ENCODE results near the gene CCL1. TPM values are rescaled to one million over a fixed set of nuclear protein-coding genes. Genes with fewer than 3 reads are reported as not detected.
A peak's percentile ranks its signal among the peaks of the same experiment; 100 is the strongest.

Gene CCL1
- total and polyA plus RNA-seq, 2 experiments from 2014 or later: not detected

GRCh38 chr17:34368196-34368945 is 5.3 kb upstream of the CCL1 start:
- Mint-ChIP-seq H3K4me3 (no peak overlapping the region), H3K9me3 (no peaks in the 10 kb centered on the region), H3K4me1 (peaks cover 9% of the 10 kb centered on the region; the same call in 2 of the 3 replicates), H3K27ac (no peak overlapping the region), H3K36me3 (ENCODE audit: low read depth) (no peaks in the 10 kb centered on the region), H3K27me3 (ENCODE audit: insufficient read depth, low read depth, poor library complexity) (peaks cover 10% of the 10 kb centered on the region)
- ATAC-seq: no peak
- peak overlapping the region; percentile 81; the same call in 1 of the 2 replicates for H2AFZ ChIP-seq
- no peak overlapping the region for H3K4me3 ChIP-seq
- H3K27me3 ChIP-seq (ENCODE audit: insufficient read depth): no peaks in the 10 kb centered on the region
- no peak for DNase-seq (ENCODE audit: low spot score)
- H3F3A ChIP-seq (replicated peaks; ENCODE audit: low read depth): no peaks in the 10 kb centered on the region
- H3K27ac ChIP-seq (ENCODE audit: low read depth): no peak overlapping the region
- TF ChIP-seq JUNB (IDR thresholded peaks at IDR 0.05; ENCODE audit: unreplicated experiment) (no peak), ZNF331 (CRISPR knock-in tag; IDR thresholded peaks at IDR 0.05; ENCODE audit: low read depth) (no peak), ZNF114 (CRISPR knock-in tag; IDR thresholded peaks at IDR 0.05) (no peak), CREB1 (CRISPR knock-in tag; IDR thresholded peaks at IDR 0.05; ENCODE audit: low read depth) (no peak), EZH2phosphoT487 (IDR thresholded peaks at IDR 0.05; ENCODE audit: unreplicated experiment) (no peak), POLR2AphosphoS5 (IDR thresholded peaks at IDR 0.05; ENCODE audit: low read depth) (no peak), NANOG (IDR thresholded peaks at IDR 0.05; ENCODE audit: borderline replicate concordance) (no peak), EZH2 (IDR thresholded peaks at IDR 0.05; ENCODE audit: low read depth, unreplicated experiment) (no peak), STAT1 (IDR thresholded peaks at IDR 0.05; ENCODE audit: unreplicated experiment) (no peak)
- TF ChIP-seq, protein P1, sequence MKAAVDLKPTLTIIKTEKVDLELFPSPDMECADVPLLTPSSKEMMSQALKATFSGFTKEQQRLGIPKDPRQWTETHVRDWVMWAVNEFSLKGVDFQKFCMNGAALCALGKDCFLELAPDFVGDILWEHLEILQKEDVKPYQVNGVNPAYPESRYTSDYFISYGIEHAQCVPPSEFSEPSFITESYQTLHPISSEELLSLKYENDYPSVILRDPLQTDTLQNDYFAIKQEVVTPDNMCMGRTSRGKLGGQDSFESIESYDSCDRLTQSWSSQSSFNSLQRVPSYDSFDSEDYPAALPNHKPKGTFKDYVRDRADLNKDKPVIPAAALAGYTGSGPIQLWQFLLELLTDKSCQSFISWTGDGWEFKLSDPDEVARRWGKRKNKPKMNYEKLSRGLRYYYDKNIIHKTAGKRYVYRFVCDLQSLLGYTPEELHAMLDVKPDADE (IDR thresholded peaks at IDR 0.05): no peak
- TF ChIP-seq, protein P2, sequence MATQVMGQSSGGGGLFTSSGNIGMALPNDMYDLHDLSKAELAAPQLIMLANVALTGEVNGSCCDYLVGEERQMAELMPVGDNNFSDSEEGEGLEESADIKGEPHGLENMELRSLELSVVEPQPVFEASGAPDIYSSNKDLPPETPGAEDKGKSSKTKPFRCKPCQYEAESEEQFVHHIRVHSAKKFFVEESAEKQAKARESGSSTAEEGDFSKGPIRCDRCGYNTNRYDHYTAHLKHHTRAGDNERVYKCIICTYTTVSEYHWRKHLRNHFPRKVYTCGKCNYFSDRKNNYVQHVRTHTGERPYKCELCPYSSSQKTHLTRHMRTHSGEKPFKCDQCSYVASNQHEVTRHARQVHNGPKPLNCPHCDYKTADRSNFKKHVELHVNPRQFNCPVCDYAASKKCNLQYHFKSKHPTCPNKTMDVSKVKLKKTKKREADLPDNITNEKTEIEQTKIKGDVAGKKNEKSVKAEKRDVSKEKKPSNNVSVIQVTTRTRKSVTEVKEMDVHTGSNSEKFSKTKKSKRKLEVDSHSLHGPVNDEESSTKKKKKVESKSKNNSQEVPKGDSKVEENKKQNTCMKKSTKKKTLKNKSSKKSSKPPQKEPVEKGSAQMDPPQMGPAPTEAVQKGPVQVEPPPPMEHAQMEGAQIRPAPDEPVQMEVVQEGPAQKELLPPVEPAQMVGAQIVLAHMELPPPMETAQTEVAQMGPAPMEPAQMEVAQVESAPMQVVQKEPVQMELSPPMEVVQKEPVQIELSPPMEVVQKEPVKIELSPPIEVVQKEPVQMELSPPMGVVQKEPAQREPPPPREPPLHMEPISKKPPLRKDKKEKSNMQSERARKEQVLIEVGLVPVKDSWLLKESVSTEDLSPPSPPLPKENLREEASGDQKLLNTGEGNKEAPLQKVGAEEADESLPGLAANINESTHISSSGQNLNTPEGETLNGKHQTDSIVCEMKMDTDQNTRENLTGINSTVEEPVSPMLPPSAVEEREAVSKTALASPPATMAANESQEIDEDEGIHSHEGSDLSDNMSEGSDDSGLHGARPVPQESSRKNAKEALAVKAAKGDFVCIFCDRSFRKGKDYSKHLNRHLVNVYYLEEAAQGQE (IDR thresholded peaks at IDR 0.05; ENCODE audit: unreplicated experiment): no peak
- TF ChIP-seq, protein P3, sequence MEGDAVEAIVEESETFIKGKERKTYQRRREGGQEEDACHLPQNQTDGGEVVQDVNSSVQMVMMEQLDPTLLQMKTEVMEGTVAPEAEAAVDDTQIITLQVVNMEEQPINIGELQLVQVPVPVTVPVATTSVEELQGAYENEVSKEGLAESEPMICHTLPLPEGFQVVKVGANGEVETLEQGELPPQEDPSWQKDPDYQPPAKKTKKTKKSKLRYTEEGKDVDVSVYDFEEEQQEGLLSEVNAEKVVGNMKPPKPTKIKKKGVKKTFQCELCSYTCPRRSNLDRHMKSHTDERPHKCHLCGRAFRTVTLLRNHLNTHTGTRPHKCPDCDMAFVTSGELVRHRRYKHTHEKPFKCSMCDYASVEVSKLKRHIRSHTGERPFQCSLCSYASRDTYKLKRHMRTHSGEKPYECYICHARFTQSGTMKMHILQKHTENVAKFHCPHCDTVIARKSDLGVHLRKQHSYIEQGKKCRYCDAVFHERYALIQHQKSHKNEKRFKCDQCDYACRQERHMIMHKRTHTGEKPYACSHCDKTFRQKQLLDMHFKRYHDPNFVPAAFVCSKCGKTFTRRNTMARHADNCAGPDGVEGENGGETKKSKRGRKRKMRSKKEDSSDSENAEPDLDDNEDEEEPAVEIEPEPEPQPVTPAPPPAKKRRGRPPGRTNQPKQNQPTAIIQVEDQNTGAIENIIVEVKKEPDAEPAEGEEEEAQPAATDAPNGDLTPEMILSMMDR (conservative IDR thresholded peaks at IDR 0.05; ENCODE audit: low read depth in 2 of 2): no peak
- TF ChIP-seq, protein P4, sequence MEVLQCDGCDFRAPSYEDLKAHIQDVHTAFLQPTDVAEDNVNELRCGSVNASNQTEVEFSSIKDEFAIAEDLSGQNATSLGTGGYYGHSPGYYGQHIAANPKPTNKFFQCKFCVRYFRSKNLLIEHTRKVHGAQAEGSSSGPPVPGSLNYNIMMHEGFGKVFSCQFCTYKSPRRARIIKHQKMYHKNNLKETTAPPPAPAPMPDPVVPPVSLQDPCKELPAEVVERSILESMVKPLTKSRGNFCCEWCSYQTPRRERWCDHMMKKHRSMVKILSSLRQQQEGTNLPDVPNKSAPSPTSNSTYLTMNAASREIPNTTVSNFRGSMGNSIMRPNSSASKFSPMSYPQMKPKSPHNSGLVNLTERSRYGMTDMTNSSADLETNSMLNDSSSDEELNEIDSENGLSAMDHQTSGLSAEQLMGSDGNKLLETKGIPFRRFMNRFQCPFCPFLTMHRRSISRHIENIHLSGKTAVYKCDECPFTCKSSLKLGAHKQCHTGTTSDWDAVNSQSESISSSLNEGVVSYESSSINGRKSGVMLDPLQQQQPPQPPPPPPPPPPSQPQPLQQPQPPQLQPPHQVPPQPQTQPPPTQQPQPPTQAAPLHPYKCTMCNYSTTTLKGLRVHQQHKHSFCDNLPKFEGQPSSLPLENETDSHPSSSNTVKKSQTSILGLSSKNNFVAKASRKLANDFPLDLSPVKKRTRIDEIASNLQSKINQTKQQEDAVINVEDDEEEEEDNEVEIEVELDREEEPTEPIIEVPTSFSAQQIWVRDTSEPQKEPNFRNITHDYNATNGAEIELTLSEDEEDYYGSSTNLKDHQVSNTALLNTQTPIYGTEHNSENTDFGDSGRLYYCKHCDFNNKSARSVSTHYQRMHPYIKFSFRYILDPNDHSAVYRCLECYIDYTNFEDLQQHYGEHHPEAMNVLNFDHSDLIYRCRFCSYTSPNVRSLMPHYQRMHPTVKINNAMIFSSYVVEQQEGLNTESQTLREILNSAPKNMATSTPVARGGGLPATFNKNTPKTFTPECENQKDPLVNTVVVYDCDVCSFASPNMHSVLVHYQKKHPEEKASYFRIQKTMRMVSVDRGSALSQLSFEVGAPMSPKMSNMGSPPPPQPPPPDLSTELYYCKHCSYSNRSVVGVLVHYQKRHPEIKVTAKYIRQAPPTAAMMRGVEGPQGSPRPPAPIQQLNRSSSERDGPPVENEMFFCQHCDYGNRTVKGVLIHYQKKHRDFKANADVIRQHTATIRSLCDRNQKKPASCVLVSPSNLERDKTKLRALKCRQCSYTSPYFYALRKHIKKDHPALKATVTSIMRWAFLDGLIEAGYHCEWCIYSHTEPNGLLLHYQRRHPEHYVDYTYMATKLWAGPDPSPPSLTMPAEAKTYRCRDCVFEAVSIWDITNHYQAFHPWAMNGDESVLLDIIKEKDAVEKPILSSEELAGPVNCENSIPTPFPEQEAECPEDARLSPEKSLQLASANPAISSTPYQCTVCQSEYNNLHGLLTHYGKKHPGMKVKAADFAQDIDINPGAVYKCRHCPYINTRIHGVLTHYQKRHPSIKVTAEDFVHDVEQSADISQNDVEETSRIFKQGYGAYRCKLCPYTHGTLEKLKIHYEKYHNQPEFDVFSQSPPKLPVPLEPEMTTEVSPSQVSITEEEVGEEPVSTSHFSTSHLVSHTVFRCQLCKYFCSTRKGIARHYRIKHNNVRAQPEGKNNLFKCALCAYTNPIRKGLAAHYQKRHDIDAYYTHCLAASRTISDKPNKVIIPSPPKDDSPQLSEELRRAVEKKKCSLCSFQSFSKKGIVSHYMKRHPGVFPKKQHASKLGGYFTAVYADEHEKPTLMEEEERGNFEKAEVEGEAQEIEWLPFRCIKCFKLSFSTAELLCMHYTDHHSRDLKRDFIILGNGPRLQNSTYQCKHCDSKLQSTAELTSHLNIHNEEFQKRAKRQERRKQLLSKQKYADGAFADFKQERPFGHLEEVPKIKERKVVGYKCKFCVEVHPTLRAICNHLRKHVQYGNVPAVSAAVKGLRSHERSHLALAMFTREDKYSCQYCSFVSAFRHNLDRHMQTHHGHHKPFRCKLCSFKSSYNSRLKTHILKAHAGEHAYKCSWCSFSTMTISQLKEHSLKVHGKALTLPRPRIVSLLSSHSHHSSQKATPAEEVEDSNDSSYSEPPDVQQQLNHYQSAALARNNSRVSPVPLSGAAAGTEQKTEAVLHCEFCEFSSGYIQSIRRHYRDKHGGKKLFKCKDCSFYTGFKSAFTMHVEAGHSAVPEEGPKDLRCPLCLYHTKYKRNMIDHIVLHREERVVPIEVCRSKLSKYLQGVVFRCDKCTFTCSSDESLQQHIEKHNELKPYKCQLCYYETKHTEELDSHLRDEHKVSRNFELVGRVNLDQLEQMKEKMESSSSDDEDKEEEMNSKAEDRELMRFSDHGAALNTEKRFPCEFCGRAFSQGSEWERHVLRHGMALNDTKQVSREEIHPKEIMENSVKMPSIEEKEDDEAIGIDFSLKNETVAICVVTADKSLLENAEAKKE (CRISPR knock-in tag; IDR thresholded peaks at IDR 0.05): no peak
- H4K20me1 ChIP-seq (replicated peaks; ENCODE audit: insufficient read depth): no peaks in the 10 kb centered on the region
- H3K4me2 ChIP-seq: no peak overlapping the region
- H3K36me3 ChIP-seq (ENCODE audit: insufficient read depth): no peaks in the 10 kb centered on the region
- no peaks in the 10 kb centered on the region for H3K79me2 ChIP-seq (replicated peaks; ENCODE audit: insufficient read depth)
- H3K4me1 ChIP-seq (ENCODE audit: insufficient read depth): no peaks in the 10 kb centered on the region
- H3K9me2 ChIP-seq (ENCODE audit: insufficient read depth): 0 out of 2 replicates have a peak, but pooled peaks cover 6% of the 10 kb centered on the region
